CD4-positive, alpha-beta T cell treated with Interleukin-4 for 1 hour (primary cell): ENCODE measurements around the gene CYRIA.

Source experiments
- DNase-seq, 2 donors: peaks; one replicate each; pipeline ENCODE4 v3.0.0-alpha.2; 2020 to 2022

The CYRIA gene

GRCh38 chr2:16626997-16627605, 38.5 kb downstream of the CYRIA start:
- no peak for DNase-seq

- DNase-seq: no peak
Measured at GRCh38 chr2:16626497-16626896, 39.1 kb downstream of the CYRIA start.

DNA sequence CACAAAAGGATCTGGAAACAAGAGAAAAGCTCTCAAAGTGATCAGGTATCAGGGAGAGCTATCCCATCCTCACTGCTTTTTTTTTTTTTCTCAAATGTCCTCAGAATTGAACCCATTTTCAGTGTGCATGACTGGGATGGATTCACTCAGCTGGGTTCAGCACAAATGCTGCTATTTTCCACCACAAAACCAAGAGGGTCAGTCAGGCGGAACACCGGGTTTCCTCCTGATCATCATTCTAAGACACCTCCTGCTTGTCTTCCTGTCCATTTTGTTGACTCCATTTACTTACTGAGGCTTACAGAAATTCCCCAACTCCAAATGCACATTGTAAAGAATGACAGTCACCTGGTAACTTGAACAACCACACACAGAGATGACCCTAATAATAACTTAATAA, 39.9 kb downstream of the CYRIA start:
- no peak for DNase-seq

DNA sequence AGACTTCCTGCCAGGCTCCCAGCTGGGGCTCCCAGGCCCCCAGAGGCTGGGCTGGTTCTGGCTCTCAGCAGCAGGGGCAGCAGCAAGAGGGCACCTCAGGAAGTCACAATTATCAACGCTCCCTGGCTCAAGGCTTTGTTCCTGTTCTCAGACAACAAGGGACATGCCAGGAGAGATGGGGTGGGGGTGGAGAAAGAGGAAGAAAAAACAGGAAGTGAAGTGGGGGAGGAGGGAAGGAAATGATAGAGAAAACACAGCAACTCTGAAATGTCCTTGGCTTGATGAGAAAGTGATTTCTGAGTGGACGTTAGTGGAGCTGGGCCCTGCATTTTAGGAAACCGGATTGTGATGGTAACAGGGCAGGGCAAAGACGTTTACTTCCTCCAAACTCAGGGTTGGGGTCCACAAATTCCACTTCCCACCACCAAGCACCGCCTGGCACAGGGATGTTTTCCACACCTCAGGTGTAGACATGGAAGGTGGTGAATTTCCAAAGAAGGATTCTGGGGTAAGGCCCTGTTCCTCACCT, 40.4 kb downstream of the CYRIA start:
- DNase-seq: peak; percentile 16 to 67

DNA sequence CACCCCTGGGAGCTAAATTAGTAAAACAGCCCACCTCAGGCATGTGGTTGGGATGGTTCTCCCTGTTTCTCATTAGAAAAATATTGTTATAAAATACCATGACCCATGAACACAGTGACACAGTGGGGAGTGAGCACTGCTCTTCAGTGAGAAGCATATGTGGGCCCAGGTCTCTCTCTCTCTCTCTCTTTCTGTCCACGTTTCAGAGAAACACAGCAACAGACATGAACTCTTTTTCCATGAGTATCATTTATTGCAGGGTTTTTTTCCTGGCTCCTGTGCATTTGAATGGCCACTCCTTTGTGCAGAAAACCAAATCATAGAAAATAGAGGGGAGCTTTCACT, 41.2 kb downstream of the CYRIA start:
- DNase-seq: no peak

- no peak for DNase-seq
Measured at GRCh38 chr2:16623564-16624435, 41.8 kb downstream of the CYRIA start.

GRCh38 chr2:16623031-16623430, 42.6 kb downstream of the CYRIA start:
- no peak for DNase-seq

DNA sequence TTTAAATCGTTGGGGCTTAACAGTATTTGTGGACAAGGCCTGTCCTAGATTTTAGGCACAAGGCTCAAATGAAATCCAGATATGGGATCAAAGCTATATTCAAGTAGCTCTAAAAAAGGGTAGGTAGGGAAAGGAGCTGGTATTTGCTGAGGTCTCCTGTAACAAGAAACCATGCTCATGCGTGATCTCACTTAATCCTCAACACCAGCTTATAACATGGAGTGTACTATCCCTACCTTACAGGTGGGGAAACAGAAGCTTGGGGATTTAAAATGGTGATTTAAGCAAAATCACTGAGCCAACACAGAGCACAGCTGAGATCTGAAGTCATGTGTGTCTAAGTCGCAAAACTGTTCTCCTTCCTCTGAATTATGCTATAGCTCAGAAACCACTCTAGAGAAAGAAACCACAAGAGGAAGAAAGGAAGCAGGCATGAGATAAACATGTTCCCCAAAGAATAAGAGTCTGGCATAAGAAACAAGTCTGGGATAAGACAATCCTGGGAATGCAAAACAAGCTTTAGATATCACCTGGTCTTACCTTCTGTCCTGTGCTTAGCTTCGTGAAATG, 43.1 kb downstream of the CYRIA start:
- DNase-seq: no peak

DNA sequence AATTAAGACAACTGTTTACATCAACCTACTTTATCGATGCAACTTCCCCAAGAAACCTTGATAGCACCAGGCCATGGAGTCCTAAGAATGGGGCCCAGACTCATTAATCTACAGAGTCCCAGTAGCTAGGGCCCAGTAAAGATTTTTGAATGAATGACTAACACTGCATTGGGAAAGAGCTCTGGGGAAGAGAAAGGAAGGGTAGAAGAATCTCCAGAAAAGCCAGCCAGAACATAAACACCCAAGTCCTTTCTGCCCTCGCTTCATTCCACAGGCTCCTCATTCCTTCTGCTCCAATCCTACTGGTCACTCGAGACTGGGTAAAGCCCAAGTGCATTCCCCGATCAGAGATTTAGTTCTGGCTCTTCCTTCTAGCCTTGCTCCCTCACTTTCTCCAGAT, 44.3 kb downstream of the CYRIA start:
- DNase-seq: no peak

DNA sequence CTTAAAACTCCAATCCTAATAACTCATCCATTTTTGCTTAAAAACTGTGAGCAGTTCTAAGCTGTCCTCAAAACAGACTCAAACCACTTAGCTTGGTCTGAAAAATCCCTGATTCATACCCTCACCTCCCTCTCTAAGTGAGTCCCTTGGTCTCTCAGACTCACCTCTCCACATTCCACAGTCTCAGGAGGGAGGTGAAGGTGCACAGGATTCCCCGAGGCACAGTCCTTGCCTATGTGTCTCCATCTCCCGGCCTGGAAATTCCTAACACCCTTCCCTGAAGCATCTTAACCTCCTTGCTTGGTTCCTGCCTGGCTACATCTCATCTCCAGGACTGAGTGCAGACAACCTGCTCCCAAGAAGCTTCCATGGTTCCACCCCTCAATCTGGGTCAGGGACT, 45.0 kb downstream of the CYRIA start:
- DNase-seq: no peak

DNA sequence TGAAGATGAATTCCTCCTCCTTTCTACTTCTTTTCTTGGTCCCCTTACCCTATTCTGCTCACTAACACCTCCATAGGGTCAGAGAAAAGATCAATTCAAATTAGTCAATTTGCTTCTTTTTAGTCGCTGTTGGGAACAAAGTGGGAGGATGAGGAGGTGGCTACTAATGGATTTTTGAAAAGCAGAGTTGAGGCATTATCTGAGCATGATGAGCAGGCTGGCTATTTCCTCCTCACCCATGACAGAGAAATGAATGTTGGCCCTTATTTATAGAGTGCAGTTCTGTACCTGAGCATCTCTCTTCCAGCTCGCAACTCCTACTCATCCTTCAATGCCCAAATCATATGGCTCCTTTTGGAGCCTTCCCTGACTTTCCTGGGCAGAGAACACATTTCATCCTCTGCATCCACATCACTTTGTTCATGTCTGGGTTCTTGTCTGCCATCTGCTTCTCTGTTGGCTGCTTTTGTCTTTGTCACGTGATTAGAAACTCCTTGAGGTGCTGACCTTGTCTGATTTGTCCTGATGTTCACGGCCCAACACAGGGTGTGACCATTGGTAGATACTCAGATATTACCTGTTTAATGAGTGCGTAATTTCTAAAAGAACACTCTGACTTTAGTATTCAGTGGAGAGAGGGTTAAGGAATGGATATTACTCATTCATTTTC, 45.9 kb downstream of the CYRIA start:
- DNase-seq: no peak

GRCh38 chr2:16617282-16618266, 48.1 kb downstream of the CYRIA start:
- no peak for DNase-seq
